Omental fat pad (tissue), 4 donors: ENCODE data around the gene B4GALT2. TPM values are rescaled to one million over a fixed set of nuclear protein-coding genes. Genes with fewer than 3 reads are reported as not detected.

Source experiments
- ATAC-seq: fragments of 150-250 bp; one replicate; pipeline ENCODE4 v1.9.1; 2016; ENCODE audit warnings: mild to moderate bottlenecking, moderate library complexity; ENCODE audit not compliant: low FRiP score
- DNase-seq: peaks from one replicate; pipeline ENCODE4 v3.0.0-alpha.2; 2019; ENCODE audit warnings: low spot score
- total RNA-seq, 4 donors: library from RNA; depleted of rRNA; stranded (reverse); fragments of >200 nt; gene quantifications; one replicate each; pipeline ENCODE4 v1.1.0, GENCODE V29; 2016
- TF ChIP-seq, protein P1 (sequence below), 3 donors: fragments of 450-650 bp; IDR thresholded peaks; one replicate each; pipeline ENCODE4 v1.5.1; 2016 to 2017; ENCODE audit warnings: antibody characterized with exemption in 3 of 3, mild to moderate bottlenecking in 3 of 3, moderate library complexity in 2 of 3

Gene B4GALT2
- total RNA-seq, 4 donors from 2014 or later: 20.3 to 67.9 (median 42.6) TPM

DNA sequence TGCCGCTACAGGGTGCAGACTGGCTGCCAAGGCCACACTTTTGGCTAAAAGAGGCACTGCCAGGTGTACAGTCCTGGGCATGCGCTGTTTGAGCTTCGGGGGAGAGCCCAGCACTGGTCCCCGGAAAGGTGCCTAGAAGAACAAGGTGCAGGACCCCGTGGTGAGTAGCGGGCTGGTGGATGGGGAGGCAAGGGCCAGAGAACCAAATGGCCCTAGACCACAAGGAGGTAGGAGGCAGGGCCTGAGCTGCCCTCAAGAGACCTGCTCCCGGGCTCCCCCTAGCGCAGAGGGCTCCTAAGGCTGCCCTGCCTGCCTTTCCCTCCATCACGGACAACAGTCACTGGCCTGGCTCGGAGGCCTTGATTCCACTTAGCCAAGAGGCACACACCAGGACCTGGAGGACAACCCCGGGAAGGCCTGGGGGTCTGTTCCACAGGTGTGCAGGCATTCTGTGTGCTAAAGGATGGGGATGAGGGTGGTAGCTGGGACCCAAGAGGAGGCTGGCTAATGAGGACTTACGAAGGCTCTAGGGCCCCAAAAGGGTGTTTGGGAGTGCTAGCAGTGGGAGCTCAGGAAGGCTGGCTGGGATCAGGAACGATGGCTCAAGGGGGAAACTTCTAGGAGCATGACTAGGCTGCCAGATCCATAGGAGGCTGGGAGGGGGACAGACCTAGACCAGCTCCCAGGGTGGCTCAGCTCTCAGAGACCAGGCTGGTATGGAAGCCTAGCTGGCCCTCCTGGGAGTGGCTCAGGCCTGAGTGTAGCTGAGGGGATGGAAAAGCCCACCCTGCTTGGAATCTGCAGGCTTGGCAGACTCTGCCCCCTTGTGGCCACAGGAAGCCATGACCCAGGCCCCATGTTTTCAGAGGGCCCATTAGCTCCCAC lies 44.7 kb upstream of the B4GALT2 start:
- ATAC-seq: peak; percentile 41

DNA sequence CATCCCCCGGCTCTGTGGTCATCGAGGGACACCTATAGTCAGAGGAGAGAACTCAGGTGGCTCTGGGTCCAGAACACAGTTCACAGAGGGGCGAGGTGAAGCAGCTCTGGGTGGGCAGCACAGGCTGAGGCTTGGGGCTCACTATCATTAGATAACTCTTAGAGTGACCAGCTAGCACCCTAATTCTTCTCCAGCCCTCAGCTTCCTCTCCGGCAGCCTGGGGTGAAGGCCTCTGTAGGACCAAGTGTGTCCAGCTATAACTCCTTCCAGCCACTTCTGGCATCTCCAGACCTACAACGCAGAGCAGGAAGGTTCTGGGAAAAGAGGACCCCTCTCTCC lies 44.1 kb upstream of the B4GALT2 start:
- TF ChIP-seq, protein P1, sequence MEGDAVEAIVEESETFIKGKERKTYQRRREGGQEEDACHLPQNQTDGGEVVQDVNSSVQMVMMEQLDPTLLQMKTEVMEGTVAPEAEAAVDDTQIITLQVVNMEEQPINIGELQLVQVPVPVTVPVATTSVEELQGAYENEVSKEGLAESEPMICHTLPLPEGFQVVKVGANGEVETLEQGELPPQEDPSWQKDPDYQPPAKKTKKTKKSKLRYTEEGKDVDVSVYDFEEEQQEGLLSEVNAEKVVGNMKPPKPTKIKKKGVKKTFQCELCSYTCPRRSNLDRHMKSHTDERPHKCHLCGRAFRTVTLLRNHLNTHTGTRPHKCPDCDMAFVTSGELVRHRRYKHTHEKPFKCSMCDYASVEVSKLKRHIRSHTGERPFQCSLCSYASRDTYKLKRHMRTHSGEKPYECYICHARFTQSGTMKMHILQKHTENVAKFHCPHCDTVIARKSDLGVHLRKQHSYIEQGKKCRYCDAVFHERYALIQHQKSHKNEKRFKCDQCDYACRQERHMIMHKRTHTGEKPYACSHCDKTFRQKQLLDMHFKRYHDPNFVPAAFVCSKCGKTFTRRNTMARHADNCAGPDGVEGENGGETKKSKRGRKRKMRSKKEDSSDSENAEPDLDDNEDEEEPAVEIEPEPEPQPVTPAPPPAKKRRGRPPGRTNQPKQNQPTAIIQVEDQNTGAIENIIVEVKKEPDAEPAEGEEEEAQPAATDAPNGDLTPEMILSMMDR (IDR thresholded peaks at IDR 0.05): no peak
- no peak for DNase-seq
- no peak for ATAC-seq

More for the DNA sequence above, 44.7 kb upstream of the B4GALT2 start:
- peak; percentile 41 for DNase-seq
- TF ChIP-seq, protein P1 (IDR thresholded peaks at IDR 0.05): peak in 2 of 3 donors; percentile 41 to 66

DNA sequence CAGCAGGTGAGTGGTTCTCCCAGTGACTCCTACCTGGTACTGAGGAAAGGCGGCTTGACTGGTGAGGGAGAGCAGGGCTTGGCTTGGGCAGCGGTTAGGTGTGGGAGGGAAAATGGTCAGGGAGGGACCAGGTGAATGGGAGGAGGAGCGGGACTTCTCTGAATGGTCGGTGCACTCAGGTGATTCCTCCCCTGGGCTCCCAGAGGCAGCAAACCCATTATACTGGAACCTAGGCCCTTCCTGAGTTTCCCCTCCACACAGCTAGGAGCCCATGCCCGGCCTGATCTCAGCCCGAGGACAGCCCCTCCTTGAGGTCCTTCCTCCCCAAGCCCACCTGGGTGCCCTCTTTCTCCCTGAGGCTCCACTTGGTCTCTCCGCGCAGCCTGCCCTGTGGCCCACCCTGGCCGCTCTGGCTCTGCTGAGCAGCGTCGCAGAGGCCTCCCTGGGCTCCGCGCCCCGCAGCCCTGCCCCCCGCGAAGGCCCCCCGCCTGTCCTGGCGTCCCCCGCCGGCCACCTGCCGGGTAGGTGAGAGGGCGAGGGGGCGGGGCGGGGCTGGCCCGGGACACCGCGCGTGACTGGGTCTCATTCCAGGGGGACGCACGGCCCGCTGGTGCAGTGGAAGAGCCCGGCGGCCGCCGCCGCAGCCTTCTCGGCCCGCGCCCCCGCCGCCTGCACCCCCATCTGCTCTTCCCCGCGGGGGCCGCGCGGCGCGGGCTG lies 43.1 kb upstream of the B4GALT2 start:
- no peak for ATAC-seq
- DNase-seq: no peak
- TF ChIP-seq, protein P1 (IDR thresholded peaks at IDR 0.05): no peak

DNA sequence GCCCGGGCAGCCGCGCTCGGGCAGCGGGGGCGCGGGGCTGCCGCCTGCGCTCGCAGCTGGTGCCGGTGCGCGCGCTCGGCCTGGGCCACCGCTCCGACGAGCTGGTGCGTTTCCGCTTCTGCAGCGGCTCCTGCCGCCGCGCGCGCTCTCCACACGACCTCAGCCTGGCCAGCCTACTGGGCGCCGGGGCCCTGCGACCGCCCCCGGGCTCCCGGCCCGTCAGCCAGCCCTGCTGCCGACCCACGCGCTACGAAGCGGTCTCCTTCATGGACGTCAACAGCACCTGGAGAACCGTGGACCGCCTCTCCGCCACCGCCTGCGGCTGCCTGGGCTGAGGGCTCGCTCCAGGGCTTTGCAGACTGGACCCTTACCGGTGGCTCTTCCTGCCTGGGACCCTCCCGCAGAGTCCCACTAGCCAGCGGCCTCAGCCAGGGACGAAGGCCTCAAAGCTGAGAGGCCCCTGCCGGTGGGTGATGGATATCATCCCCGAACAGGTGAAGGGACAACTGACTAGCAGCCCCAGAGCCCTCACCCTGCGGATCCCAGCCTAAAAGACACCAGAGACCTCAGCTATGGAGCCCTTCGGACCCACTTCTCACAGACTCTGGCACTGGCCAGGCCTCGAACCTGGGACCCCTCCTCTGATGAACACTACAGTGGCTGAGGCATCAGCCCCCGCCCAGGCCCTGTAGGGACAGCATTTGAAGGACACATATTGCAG lies 42.4 kb upstream of the B4GALT2 start:
- TF ChIP-seq, protein P1 (IDR thresholded peaks at IDR 0.05): no peak
- ATAC-seq (peak; percentile 8), DNase-seq (no peak)

DNA sequence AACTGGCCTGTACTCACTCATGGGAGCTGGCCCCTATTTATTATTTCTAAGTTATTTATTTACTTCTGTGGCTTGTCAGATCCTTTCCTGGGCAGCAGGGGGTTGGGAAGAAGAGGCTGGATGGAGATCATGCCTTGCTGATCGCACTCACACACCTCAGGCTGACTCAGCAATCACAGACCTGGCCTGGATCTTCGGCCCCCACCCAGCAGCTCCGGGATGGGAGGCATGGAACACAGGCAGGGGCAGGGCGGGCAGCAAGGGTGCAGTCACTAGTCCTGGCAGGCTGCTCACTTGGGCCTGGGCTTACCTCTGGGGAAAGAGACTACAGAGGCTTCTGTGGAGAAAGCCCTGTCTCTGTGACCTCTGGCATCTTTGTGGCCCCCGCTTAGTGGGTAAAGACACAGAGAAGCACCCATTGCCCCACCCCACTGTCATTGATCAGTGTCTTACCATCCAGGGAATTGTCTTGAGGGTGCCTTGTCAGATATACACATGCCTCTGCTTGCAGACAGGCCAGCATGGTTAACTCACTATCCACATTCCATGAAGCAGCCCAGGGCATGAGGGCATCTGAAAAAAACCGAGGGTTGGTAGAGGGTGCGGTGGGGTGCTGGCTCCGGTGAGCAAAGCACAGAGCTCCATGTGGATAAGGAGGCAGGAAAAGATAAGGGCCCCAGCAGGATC lies 41.7 kb upstream of the B4GALT2 start:
- TF ChIP-seq, protein P1 (IDR thresholded peaks at IDR 0.05): no peak
- DNase-seq (no peak), ATAC-seq (no peak)

DNA sequence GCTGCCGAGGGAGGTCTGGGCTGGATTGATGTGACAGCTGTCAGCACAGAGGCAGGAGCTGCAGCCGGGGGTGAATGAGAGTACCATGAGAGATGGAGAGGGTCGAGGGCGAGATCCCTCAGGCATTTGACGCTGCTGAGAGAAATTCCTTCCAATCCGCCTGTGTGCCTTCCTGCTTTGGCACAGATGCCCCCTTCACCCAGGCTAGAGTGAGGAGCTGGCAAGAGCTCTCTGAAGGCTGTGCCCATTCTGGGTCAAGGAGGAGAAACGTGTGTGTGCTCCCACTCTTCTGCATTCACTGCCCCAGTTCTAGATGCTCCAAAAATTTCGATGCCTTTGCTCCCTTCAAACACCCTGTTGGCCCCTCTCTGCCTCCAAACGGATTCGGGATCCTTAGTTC lies 40.6 kb upstream of the B4GALT2 start:
- ATAC-seq (no peak), DNase-seq (no peak)
- TF ChIP-seq, protein P1 (IDR thresholded peaks at IDR 0.05): no peak
